Activated CD4-positive, alpha-beta T cell treated with anti-CD3 and anti-CD28 coated beads, Interleukin-2, amount 10 ng/mL, durations not matched to agents 7 days and 5 days (primary cell): Measurements from ENCODE around the gene NCOR1. TPM values are rescaled to one million over a fixed set of nuclear protein-coding genes. Genes with fewer than 3 reads are reported as not detected.

Experiments
- CTCF ChIA-PET: fragments of 350-600 bp; sonication (Branson Sonifier 250); formaldehyde crosslinking; loops from one replicate; lab custom pipeline; 2021; ENCODE audit warnings: antibody characterized with exemption; lab: Charles Lee
- POLR2A ChIA-PET: fragments of 350-600 bp; sonication (Branson Sonifier 250); formaldehyde crosslinking; loops from one replicate; lab custom pipeline; 2021; ENCODE audit warnings: antibody characterized with exemption; lab: Charles Lee
- DNase-seq: peaks from one replicate; pipeline ENCODE4 v3.0.0-alpha.2; 2020
- H3K27ac Mint-ChIP-seq: one replicate; pipeline ENCODE4 v1.8.0; 2021; ENCODE audit warnings: mild to moderate bottlenecking, moderate library complexity, mixed read lengths
- H3K27me3 Mint-ChIP-seq: one replicate; pipeline ENCODE4 v1.8.0; 2021; ENCODE audit warnings: mixed read lengths
- H3K36me3 Mint-ChIP-seq: one replicate; pipeline ENCODE4 v1.8.0; 2021; ENCODE audit warnings: low read depth, mixed read lengths
- H3K4me1 Mint-ChIP-seq: one replicate; pipeline ENCODE4 v1.8.0; 2021; ENCODE audit warnings: mixed read lengths
- H3K4me3 Mint-ChIP-seq: one replicate; pipeline ENCODE4 v1.8.0; 2021; ENCODE audit warnings: mild to moderate bottlenecking, moderate library complexity, mixed read lengths
- H3K9me3 Mint-ChIP-seq: one replicate; pipeline ENCODE4 v1.8.0; 2021; ENCODE audit warnings: mixed read lengths
- total RNA-seq, 2 experiments: library from RNA; stranded (reverse); gene quantifications; one replicate each; pipeline ENCODE4 v1.2.3, GENCODE V29; 2021

The NCOR1 gene
- total RNA-seq, 2 experiments from 2014 or later = 152 to 182 TPM

DNA sequence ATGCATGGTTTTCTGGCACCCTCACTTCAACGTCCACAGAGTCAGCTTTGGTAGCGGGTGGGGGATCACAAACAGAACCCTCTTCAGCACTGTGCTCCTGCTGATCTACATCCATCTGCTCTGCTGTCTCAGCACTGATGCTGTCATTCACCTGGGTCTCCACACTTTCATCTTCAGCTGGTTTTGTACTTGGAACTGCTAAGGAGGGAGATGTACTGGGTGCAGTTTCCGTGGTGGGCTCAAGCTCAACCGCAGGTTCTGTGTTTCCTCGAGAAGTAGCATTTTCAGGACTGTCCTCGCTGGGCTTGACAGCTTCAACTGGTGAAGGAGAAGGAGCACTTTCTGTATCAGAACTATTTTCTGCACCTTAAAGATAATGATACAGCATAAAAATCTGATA is 113.9 kb downstream of the NCOR1 start:
- POLR2A ChIA-PET = interaction anchor here (0.5 kb wide), 1 partner anchor 314 kb away, joined by 3 read pairs; the partner anchor contains the start of gene TRPV2
- CTCF ChIA-PET = no interaction called here
- Mint-ChIP-seq H3K4me1 (no peaks in the 10 kb centered on the region), H3K36me3 (peaks cover 48% of the 10 kb centered on the region), H3K9me3 (no peaks in the 10 kb centered on the region), H3K27ac (no peak overlapping the region), H3K4me3 (no peak overlapping the region), H3K27me3 (no peaks in the 10 kb centered on the region)
- DNase-seq = no peak

DNA sequence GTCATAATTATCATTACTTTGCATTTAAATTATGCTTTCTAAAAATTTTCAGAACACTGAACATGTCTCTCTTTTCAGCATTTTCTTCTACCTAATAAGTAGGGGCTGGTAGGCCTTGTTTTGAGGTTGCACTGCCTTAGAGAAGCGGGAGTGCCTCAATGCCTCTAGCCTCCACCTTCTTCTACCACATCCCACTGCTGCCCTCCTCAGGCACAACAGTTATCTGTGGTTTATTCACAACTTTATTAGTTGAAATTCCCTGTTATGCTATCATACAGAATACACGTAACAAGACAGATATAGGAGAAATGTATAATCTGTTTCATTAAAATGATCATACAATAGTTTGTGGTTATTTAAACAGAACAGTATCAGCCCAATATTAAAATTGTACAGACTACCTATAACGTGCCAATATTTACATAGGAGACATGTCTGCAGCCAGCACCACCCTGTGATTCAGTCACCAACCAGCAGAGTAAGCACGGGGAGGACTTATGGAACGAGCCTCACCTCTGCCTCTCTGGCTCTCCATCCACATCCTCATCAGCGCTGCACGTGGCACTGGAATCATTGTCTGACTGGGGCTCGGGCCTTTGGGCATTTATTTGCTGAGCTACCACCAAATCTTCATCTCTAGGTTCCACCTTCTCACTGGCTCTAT is 114.5 kb downstream of the NCOR1 start:
- H3K36me3 Mint-ChIP-seq = peaks cover 51% of the 10 kb centered on the region
- no peak overlapping the region for H3K4me3 Mint-ChIP-seq
- no peaks in the 10 kb centered on the region for H3K4me1 Mint-ChIP-seq
- ChIA-PET POLR2A (interaction anchor here (0.5 kb wide), 1 partner anchor 314 kb away, joined by 3 read pairs; the partner anchor contains the start of gene TRPV2), CTCF (no interaction called here)
- H3K9me3 Mint-ChIP-seq = no peaks in the 10 kb centered on the region
- H3K27ac Mint-ChIP-seq = no peak overlapping the region
- no peaks in the 10 kb centered on the region for H3K27me3 Mint-ChIP-seq
- no peak for DNase-seq

DNA sequence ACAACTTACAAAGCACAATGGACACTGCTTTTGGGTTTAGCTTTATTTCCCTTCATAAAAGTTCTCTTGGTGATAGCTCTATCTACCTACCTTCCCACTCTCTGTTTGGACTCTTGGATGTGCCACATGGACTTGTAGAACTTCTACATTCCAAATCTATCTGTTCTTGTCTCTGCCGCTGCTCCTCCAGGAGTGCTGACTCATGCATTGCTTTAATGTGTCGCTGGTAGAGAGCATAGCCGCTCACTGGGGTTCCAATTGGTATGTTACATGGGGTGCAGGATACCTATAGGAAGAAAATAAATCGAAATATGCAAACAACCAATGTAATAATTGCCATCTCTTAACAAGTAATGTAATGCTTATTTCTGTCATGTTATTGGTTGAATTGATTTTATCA is 123.6 kb downstream of the NCOR1 start:
- CTCF ChIA-PET = interaction anchor here (1.5 kb wide), 1 partner anchor 429 kb away, joined by 3 read pairs; no protein-coding TSS in a partner anchor

DNA sequence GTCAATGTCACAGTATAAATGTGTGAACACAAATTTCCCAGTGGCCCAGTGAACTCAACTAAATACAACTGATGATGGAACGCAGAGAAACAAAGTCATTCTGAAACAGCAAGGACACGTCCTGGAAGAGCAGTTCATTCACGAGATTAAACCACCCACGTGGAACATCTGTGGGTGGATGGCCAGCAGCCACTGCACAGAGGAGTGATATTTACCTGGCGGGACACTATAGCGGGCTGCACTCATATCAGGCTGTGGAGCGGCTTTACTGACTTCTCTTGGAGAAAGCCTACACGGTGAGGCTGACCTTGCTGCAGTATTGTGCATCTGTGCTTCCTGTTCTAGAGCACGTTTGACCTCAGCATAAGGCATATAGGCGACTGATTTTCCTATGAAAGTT is 128.4 kb downstream of the NCOR1 start:
- Mint-ChIP-seq H3K9me3 (no peaks in the 10 kb centered on the region), H3K4me3 (no peak overlapping the region), H3K27me3 (no peaks in the 10 kb centered on the region), H3K36me3 (peaks cover 59% of the 10 kb centered on the region), H3K4me1 (peaks cover 9% of the 10 kb centered on the region), H3K27ac (no peak overlapping the region)
- ChIA-PET POLR2A (no interaction called here), CTCF (no interaction called here)
- DNase-seq = no peak

More for the DNA sequence above, 123.6 kb downstream of the NCOR1 start:
- Mint-ChIP-seq H3K4me3 (no peak overlapping the region), H3K9me3 (no peaks in the 10 kb centered on the region), H3K36me3 (peaks cover 46% of the 10 kb centered on the region), H3K4me1 (peaks cover under 1% of the 10 kb centered on the region), H3K27me3 (no peaks in the 10 kb centered on the region), H3K27ac (no peak overlapping the region)
- no peak for DNase-seq
- POLR2A ChIA-PET = no interaction called here

DNA sequence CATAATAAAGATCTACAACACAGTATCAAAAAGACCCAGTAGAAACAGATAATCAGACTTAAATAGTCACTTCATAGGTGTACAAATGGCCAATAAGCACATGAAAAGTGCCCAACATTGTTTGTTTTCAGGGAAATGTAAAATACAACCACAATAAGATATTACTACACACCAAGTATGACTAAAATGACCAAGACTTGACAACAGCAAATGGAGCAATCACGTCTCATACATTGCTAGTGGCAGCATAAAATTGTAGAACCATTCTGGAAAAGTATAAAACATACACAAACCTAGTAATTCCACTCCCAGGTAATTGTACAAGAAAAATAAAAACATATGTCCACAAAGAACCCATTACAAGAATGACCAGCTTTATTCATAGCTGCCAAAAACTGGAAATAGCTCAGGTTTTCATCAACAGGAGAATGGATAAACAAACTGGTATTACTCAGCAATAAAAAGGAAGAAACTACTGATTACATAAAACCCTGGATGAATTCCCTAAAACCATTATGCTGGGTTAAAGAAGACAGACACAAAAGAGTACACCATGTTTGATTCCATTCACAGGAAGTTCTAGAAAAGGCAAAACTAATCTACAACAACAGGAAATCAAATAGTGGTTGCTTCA is 130.2 kb downstream of the NCOR1 start:
- Mint-ChIP-seq H3K4me1 (peaks cover 9% of the 10 kb centered on the region), H3K9me3 (no peaks in the 10 kb centered on the region), H3K4me3 (no peak overlapping the region), H3K36me3 (peaks cover 55% of the 10 kb centered on the region), H3K27me3 (no peaks in the 10 kb centered on the region), H3K27ac (no peak overlapping the region)
- no peak for DNase-seq
- ChIA-PET CTCF (no interaction called here), POLR2A (no interaction called here)

DNA sequence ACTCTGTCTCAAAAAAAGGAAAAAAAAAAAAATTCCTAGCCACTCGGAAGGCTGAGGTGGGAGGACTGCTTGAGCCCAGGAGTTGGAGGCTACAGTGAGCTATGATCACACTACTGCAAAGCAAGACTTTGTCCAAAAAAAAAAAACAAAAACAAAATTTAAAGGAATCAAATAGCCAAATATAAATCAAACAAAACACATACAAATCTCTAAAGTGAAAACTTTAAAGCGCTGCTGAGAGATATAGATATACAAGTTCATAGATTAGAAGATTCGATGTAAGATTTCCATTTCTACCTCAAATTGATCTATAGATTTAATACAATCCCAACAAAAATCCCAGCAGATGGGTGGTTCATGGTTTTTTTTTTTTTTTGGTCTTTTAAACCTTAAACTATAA is 132.1 kb downstream of the NCOR1 start:
- no peak for DNase-seq
- Mint-ChIP-seq H3K4me1 (peaks cover 9% of the 10 kb centered on the region), H3K27me3 (no peaks in the 10 kb centered on the region), H3K9me3 (no peaks in the 10 kb centered on the region), H3K27ac (no peak overlapping the region), H3K4me3 (no peak overlapping the region), H3K36me3 (peaks cover 69% of the 10 kb centered on the region)
- ChIA-PET CTCF (interaction anchor here (2.4 kb wide), 1 partner anchor 10 kb away, joined by 6 read pairs; no protein-coding TSS in a partner anchor), POLR2A (no interaction called here)

DNA sequence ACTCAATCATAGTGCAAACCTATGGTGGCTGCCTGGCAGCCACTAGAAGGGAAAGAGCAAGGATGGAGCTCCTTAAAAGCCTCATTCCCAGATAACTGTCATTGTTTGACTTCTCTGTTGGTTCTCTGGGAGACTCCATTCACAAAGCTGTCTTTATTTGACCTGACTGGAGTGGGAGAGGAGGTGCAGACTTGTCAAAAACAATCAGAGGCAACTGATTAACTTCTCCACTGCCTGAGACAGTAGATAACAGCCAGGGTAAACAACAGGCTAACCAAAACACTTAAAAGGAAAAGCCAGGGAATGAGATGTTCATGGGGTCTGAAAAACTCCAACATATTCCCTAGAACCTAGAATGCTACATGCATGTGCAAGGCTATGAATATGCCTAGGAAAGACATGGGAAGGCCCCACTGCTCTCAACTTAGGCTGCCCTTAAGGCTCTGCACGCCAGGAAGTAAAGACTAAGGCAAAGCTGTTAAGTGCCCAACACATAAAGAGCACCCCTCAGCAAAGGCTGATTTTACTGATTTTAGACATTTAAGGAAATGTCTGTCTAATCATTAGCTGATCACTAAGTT is 133.7 kb downstream of the NCOR1 start:
- no peaks in the 10 kb centered on the region for H3K27me3 Mint-ChIP-seq
- H3K36me3 Mint-ChIP-seq = peaks cover 73% of the 10 kb centered on the region
- no peak overlapping the region for H3K4me3 Mint-ChIP-seq
- ChIA-PET POLR2A (no interaction called here), CTCF (interaction anchor here (0.6 to 2.4 kb wide), 5 partner anchors 8 to 126 kb away, joined by 3 to 9 read pairs (median 3); no protein-coding TSS in a partner anchor)
- H3K9me3 Mint-ChIP-seq = no peaks in the 10 kb centered on the region
- no peak for DNase-seq
- no peak overlapping the region for H3K27ac Mint-ChIP-seq
- peaks cover 7% of the 10 kb centered on the region for H3K4me1 Mint-ChIP-seq

DNA sequence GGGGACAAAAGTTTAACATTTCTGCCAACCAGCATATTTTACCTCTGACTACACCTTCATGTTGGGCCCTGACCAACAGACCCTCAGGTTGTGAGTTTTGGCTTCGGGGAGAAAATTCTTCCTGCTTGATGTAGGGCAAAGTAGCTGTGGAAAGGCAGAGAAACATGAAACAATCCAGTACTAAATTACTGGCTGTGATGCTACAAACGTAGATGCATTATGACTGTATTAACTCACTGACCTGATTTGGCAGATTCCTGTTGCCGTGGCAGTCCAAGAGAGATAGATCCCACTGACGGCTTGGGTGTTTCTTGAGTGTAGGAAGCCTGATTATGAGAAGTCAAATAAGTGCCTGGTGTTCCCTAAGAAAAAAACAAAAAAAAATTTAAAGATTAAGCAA is 135.0 kb downstream of the NCOR1 start:
- ChIA-PET POLR2A (no interaction called here), CTCF (no interaction called here)
- H3K27me3 Mint-ChIP-seq = no peaks in the 10 kb centered on the region
- H3K36me3 Mint-ChIP-seq = peaks cover 63% of the 10 kb centered on the region
- no peak overlapping the region for H3K27ac Mint-ChIP-seq
- peaks cover 3% of the 10 kb centered on the region for H3K4me1 Mint-ChIP-seq
- no peaks in the 10 kb centered on the region for H3K9me3 Mint-ChIP-seq
- no peak overlapping the region for H3K4me3 Mint-ChIP-seq
- DNase-seq = no peak

DNA sequence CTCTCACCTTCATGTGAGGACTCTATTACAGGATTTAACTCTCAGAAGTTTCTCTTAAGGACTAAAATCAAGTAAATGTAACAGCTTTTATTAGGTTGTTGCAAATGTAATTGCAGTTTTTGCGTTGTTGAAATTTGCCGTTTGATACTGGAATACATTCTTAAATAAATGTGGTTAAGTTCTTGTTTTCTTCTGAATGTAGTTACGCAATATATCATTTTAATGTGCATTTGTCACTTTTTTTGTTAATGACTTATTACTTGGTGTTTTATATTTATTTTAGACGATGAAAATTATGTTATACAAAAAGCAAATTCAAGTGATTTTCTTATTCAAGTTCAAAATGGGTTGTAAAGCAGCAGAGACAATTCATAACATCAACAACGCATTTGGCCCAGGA is 139.4 kb downstream of the NCOR1 start:
- ChIA-PET CTCF (no interaction called here), POLR2A (no interaction called here)
- no peak for DNase-seq
- Mint-ChIP-seq H3K4me1 (no peaks in the 10 kb centered on the region), H3K36me3 (peaks cover 45% of the 10 kb centered on the region), H3K27me3 (no peaks in the 10 kb centered on the region), H3K27ac (no peak overlapping the region), H3K9me3 (no peaks in the 10 kb centered on the region), H3K4me3 (no peak overlapping the region)

DNA sequence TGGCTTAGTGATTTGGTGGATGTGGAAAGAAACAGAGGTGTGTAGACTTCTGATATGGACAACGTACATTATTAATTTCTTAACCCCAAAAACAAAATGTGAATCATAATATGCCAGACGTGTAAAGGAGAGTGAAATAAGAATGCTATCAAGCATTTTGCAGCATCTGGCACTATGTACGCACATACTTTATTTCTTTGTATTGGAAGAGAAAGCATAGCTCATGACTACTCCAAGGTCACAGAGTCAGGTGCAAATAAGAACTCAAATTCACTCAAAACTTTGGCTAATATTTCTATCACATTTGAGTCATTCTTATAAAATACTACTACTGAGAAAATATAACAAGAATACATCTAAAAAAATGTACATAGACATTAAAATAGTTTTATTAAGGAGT is 140.9 kb downstream of the NCOR1 start:
- no peak overlapping the region for H3K27ac Mint-ChIP-seq

DNA sequence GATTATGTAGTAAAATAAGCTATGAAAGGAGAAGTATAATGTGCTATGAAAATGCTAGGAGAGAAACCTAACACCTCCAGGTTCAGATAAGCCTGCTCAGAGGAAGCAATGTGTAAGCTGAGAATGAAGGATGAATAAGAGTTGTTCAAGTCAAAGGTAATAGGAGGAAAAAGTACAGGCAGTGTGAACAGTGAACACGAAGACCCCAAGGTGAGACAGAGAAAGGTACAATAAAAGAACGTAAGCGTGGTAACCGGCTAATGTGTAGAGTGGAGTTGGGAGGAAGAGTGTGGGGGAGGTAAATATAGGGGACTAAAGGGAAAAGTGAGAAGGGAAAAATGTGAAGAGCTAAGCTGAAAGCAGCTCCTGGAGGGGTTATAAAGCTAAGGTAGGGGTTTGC is 141.5 kb downstream of the NCOR1 start:
- Mint-ChIP-seq H3K9me3 (no peaks in the 10 kb centered on the region), H3K4me3 (no peak overlapping the region), H3K36me3 (peaks cover 47% of the 10 kb centered on the region), H3K4me1 (no peaks in the 10 kb centered on the region), H3K27me3 (no peaks in the 10 kb centered on the region), H3K27ac (no peak overlapping the region)
- DNase-seq = no peak
- ChIA-PET CTCF (interaction anchor here (2.1 kb wide), 1 partner anchor 8 kb away, joined by 6 read pairs; no protein-coding TSS in a partner anchor), POLR2A (no interaction called here)

More for the DNA sequence above, 140.9 kb downstream of the NCOR1 start:
- H3K4me3 Mint-ChIP-seq = no peak overlapping the region
- CTCF ChIA-PET = no interaction called here
- H3K9me3 Mint-ChIP-seq = no peaks in the 10 kb centered on the region
- H3K36me3 Mint-ChIP-seq = peaks cover 50% of the 10 kb centered on the region
- DNase-seq = no peak
- no peaks in the 10 kb centered on the region for H3K4me1 Mint-ChIP-seq
- H3K27me3 Mint-ChIP-seq = no peaks in the 10 kb centered on the region
- POLR2A ChIA-PET = no interaction called here

DNA sequence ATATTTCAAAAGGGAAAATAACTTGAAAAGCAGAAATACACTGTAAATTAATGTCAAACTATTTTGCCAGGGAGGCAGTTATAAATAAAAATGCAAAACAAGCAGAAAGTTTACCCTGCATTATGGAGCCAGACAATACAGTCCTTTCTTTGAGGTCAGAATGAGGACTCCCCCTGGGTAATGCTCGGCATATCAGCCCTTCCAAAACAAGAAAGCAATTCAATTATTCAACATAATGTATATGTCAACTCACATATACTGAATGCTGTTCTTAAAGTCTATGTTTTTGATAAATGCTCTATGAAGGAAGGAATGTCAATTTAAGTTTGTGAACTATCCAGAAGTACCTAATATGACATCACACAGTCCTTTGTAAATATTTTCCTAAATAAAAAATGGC is 143.3 kb downstream of the NCOR1 start:
- Mint-ChIP-seq H3K4me1 (no peaks in the 10 kb centered on the region), H3K27ac (no peak overlapping the region), H3K4me3 (no peak overlapping the region), H3K9me3 (no peaks in the 10 kb centered on the region), H3K36me3 (peaks cover 49% of the 10 kb centered on the region), H3K27me3 (no peaks in the 10 kb centered on the region)
- ChIA-PET CTCF (interaction anchor here (2.1 kb wide), 1 partner anchor 10 kb away, joined by 6 read pairs; no protein-coding TSS in a partner anchor), POLR2A (no interaction called here)
- DNase-seq = no peak

DNA sequence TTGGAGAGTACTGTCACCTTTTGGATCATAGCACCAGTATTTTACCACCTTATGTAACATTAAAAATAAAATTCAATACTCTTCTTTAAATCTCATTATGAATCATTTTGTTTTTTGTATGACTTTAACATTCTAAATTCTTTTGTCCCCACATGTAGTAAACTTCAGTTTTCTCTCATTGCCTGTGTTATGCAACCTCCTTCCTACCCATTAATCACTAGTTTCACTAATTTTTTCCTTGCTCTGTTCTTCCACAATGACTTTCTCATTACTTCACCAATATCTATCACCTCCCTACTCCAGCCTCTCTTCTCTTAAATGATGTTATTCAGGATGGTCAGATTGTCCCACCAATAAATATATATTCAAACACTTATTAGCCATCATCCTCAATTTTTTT is 147.0 kb downstream of the NCOR1 start:
- H3K36me3 Mint-ChIP-seq = peaks cover 55% of the 10 kb centered on the region
- H3K27me3 Mint-ChIP-seq = no peaks in the 10 kb centered on the region
- ChIA-PET POLR2A (no interaction called here), CTCF (no interaction called here)
- no peak overlapping the region for H3K4me3 Mint-ChIP-seq
- no peak for DNase-seq
- H3K27ac Mint-ChIP-seq = no peak overlapping the region
- H3K4me1 Mint-ChIP-seq = no peaks in the 10 kb centered on the region
- H3K9me3 Mint-ChIP-seq = no peaks in the 10 kb centered on the region
